CD14-positive monocyte (primary cell): ENCODE data around the gene RPTOR. TPM values are rescaled to one million over a fixed set of nuclear protein-coding genes. Genes with fewer than 3 reads are reported as not detected.
A peak's percentile ranks its signal among the peaks of the same experiment; 100 is the strongest.

Source experiments
- DNase-seq, 3 donors: peaks; one replicate each; pipeline ENCODE4 v3.0.0-alpha.2; 2011 to 2022
- H2AFZ ChIP-seq: 2 replicates; pipeline ENCODE4 v1.6.0; 2012; ENCODE audit warnings: mild to moderate bottlenecking, low read depth, low read length, inconsistent platforms; ENCODE audit not compliant: insufficient read depth, poor library complexity, severe bottlenecking
- H3K27ac ChIP-seq, 2 donors: 1 replicate in 1 of 2; 2 replicates in 1 of 2; pipeline ENCODE4 v1.5.1; 2012 to 2013; ENCODE audit warnings: low read length in 2 of 2, control low read depth in 1 of 2, inconsistent platforms in 1 of 2, low read depth in 1 of 2, mild to moderate bottlenecking in 1 of 2
- H3K27me3 ChIP-seq, 2 donors: one replicate each; pipeline versions ENCODE4 v1.6.0 to v1.6.1; 2011 to 2013; ENCODE audit warnings: low read length in 2 of 2; ENCODE audit not compliant: control insufficient read depth in 2 of 2, insufficient read depth in 2 of 2
- H3K36me3 ChIP-seq, 2 donors: replicated peaks in 1 of 2; 1 replicate in 1 of 2; 2 replicates in 1 of 2; pipeline versions ENCODE4 v1.5.1 to v1.6.1; 2012 to 2013; ENCODE audit warnings: low read length in 2 of 2, control low read depth in 1 of 2, inconsistent platforms in 1 of 2, mild to moderate bottlenecking in 1 of 2; ENCODE audit not compliant: insufficient read depth in 2 of 2, control insufficient read depth in 1 of 2
- H3K4me1 ChIP-seq, 2 donors: 1 replicate in 1 of 2; 2 replicates in 1 of 2; pipeline versions ENCODE4 v1.5.1 to v1.6.1; 2012 to 2013; ENCODE audit warnings: low read length in 2 of 2, control low read depth in 1 of 2, inconsistent platforms in 1 of 2, mild to moderate bottlenecking in 1 of 2, moderate library complexity in 1 of 2; ENCODE audit not compliant: insufficient read depth in 2 of 2, control insufficient read depth in 1 of 2
- H3K4me2 ChIP-seq: replicated peaks from 2 replicates; pipeline ENCODE3; 2012; ENCODE audit warnings: low read length, moderate library complexity, mild to moderate bottlenecking; ENCODE audit not compliant: poor library complexity, severe bottlenecking; ENCODE audit errors: extremely low read depth
- H3K4me3 ChIP-seq, 3 experiments: fragments of 200-600 bp in 1 of 3; sonication (generic) in 1 of 3; replicated peaks in 1 of 3; 1 replicate in 2 of 3; 2 replicates in 1 of 3; pipeline ENCODE4 v1.5.1; 2011 to 2013; ENCODE audit warnings: low read length in 3 of 3, mild to moderate bottlenecking in 3 of 3, control low read depth in 2 of 3, low read depth in 2 of 3, inconsistent platforms in 1 of 3, moderate library complexity in 1 of 3
- H3K79me2 ChIP-seq: 2 replicates; pipeline ENCODE4 v1.6.0; 2012; ENCODE audit warnings: mild to moderate bottlenecking, control low read depth, inconsistent platforms, low read length, moderate library complexity; ENCODE audit not compliant: insufficient read depth
- H3K9ac ChIP-seq: 2 replicates; pipeline ENCODE4 v1.6.0; 2017; ENCODE audit warnings: low read length, mild to moderate bottlenecking; ENCODE audit not compliant: insufficient read depth, poor library complexity, severe bottlenecking
- H3K9me3 ChIP-seq, 2 donors: replicated peaks in 1 of 2; 1 replicate in 1 of 2; 2 replicates in 1 of 2; pipeline versions ENCODE4 v1.5.1 to v1.6.1; 2012 to 2013; ENCODE audit warnings: low read length in 2 of 2, control low read depth in 1 of 2; ENCODE audit not compliant: control insufficient read depth in 1 of 2, insufficient read depth in 1 of 2
- H4K20me1 ChIP-seq: 2 replicates; pipeline ENCODE4 v1.6.0; 2012; ENCODE audit warnings: mild to moderate bottlenecking, low read length, control low read depth, moderate library complexity; ENCODE audit not compliant: insufficient read depth
- H3K27ac Mint-ChIP-seq, 7 donors: one replicate each; pipeline ENCODE4 v1.8.0; 2020; ENCODE audit warnings: mild to moderate bottlenecking in 7 of 7, mixed read lengths in 7 of 7, moderate library complexity in 6 of 7, inconsistent platforms in 2 of 7
- H3K27me3 Mint-ChIP-seq, 3 donors: one replicate each; pipeline ENCODE4 v1.8.0; 2021 to 2022; ENCODE audit warnings: low read depth in 3 of 3, mild to moderate bottlenecking in 3 of 3, mixed read lengths in 3 of 3, moderate library complexity in 3 of 3, inconsistent platforms in 1 of 3
- H3K36me3 Mint-ChIP-seq, 2 donors: one replicate each; pipeline ENCODE4 v1.8.0; 2020; ENCODE audit warnings: mixed read lengths in 2 of 2, inconsistent platforms in 1 of 2, mild to moderate bottlenecking in 1 of 2
- H3K4me1 Mint-ChIP-seq: one replicate; pipeline ENCODE4 v1.8.0; 2020; ENCODE audit warnings: mild to moderate bottlenecking, mixed read lengths
- H3K4me3 Mint-ChIP-seq, 2 donors: one replicate each; pipeline ENCODE4 v1.8.0; 2020; ENCODE audit warnings: mild to moderate bottlenecking in 2 of 2, mixed read lengths in 2 of 2, moderate library complexity in 1 of 2
- H3K9me3 Mint-ChIP-seq, 7 donors: one replicate each; pipeline ENCODE4 v1.8.0; 2020 to 2022; ENCODE audit warnings: mixed read lengths in 7 of 7, mild to moderate bottlenecking in 6 of 7, moderate library complexity in 6 of 7, inconsistent platforms in 2 of 7
- WGBS: methylation state at CpG from one replicate; pipeline ENCODE4 v1.1.5; 2013; ENCODE audit warnings: missing lambda C conversion rate; ENCODE audit not compliant: insufficient coverage; 5-methylcytosine and 5-hydroxymethylcytosine counted together
- intact Hi-C, 2 donors: fragments of 100-400 bp; cut with micrococcal nuclease; formaldehyde crosslinking; loops; one replicate each; pipeline versions ENCODE4 v1.15.0 to v1.15.1; 2023
- polyA plus RNA-seq, 3 donors: library from polyadenylated mRNA; depleted of rRNA in 1 of 3; unstranded in 2 of 3; stranded (reverse) in 1 of 3; fragments of 300-500 nt in 2 of 3; fragments of >200 nt in 1 of 3; fragmentation: Illumina TruSeq in 2 of 3; gene quantifications; 1 replicate in 2 of 3; 2 replicates in 1 of 3; pipeline ENCODE4 v1.2.3, GENCODE V29; 2012 to 2021
- TF ChIP-seq, protein P1 (sequence below): fragments of 200-600 bp; IDR thresholded peaks from one replicate; pipeline ENCODE4 v1.8.0; 2022; ENCODE audit warnings: antibody characterized with exemption, mild to moderate bottlenecking

RPTOR gene
- polyA plus RNA-seq, 3 donors, result 1.1 to 8.7 (median 2.6) TPM

DNA sequence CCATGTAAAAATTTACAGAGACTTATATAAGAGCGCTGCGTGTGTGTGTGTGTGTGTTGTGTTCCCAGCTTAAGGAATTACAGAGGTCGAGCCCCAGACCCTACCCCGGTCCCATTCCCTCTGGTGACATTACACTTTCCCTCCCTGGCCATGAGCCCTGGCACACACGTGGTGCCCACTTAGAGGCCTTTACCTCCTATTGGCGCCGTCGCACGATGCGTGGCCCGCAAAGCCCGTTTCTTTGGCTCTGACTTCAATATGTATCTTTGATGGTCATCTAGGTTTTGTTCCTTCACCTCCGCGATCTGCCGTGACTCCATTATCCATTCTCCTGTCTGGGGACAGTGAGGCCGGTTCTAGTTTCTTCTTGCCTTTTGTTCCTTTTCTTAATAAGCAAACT lies 350.1 kb downstream of the RPTOR start:
- H3K4me1 Mint-ChIP-seq, result peaks cover 34% of the 10 kb centered on the region
- intact Hi-C loops, result loop anchor here (5.0 to 10.0 kb wide), 3 partner anchors 37 to 467 kb away; no protein-coding TSS in a partner anchor

GRCh38 chr17:80895366-80895765 lies 350.7 kb downstream of the RPTOR start:
- Histone ChIP-seq H3K4me2 (no peak overlapping the region), H3K9ac (no peak overlapping the region), H3K79me2 (no peaks in the 10 kb centered on the region), H4K20me1 (no peaks in the 10 kb centered on the region), H2AFZ (no peak overlapping the region), H3K9me3 (no peaks in the 10 kb centered on the region), H3K36me3 (peaks cover 15 to 54% of the 10 kb centered on the region in 2 donors), H3K27ac (no peak overlapping the region), H3K27me3 (no peaks in the 10 kb centered on the region), H3K4me1 (peaks cover 26 to 27% of the 10 kb centered on the region in 2 donors), H3K4me3 (no peak overlapping the region)
- 92% methylated on average over 21 of the region's 21 CpGs for WGBS
- peak overlapping the region in 3 of 7 donors; percentile 27 to 75 (median 54) for H3K27ac Mint-ChIP-seq
- H3K4me3 Mint-ChIP-seq, result no peak overlapping the region
- H3K9me3 Mint-ChIP-seq, result peaks cover 0 to 1% (median 0%) of the 10 kb centered on the region in 7 donors
- peaks cover 0 to 4% (median 0%) of the 10 kb centered on the region in 3 donors for H3K27me3 Mint-ChIP-seq
- peaks cover 68% of the 10 kb centered on the region in 2 donors for H3K36me3 Mint-ChIP-seq
- peaks cover 30% of the 10 kb centered on the region for H3K4me1 Mint-ChIP-seq
- intact Hi-C loops, result loop anchor here in 1 of 2 donors (5.0 to 10.0 kb wide), 2 partner anchors 321 to 468 kb away; no protein-coding TSS in a partner anchor
- DNase-seq, result no peak
- TF ChIP-seq, protein P1, sequence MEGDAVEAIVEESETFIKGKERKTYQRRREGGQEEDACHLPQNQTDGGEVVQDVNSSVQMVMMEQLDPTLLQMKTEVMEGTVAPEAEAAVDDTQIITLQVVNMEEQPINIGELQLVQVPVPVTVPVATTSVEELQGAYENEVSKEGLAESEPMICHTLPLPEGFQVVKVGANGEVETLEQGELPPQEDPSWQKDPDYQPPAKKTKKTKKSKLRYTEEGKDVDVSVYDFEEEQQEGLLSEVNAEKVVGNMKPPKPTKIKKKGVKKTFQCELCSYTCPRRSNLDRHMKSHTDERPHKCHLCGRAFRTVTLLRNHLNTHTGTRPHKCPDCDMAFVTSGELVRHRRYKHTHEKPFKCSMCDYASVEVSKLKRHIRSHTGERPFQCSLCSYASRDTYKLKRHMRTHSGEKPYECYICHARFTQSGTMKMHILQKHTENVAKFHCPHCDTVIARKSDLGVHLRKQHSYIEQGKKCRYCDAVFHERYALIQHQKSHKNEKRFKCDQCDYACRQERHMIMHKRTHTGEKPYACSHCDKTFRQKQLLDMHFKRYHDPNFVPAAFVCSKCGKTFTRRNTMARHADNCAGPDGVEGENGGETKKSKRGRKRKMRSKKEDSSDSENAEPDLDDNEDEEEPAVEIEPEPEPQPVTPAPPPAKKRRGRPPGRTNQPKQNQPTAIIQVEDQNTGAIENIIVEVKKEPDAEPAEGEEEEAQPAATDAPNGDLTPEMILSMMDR, result no peak

More for the DNA sequence above, 350.1 kb downstream of the RPTOR start:
- WGBS, result 100% methylated on average over 7 of the region's 16 CpGs
- peaks cover 62 to 65% of the 10 kb centered on the region in 2 donors for H3K36me3 Mint-ChIP-seq
- peaks cover 0 to 4% (median 0%) of the 10 kb centered on the region in 3 donors for H3K27me3 Mint-ChIP-seq
- Histone ChIP-seq H3K79me2 (no peaks in the 10 kb centered on the region), H3K27me3 (no peaks in the 10 kb centered on the region), H3K9ac (no peak overlapping the region), H4K20me1 (no peaks in the 10 kb centered on the region), H3K27ac (no peak overlapping the region), H3K36me3 (peaks cover 15 to 54% of the 10 kb centered on the region in 2 donors), H3K4me2 (no peak overlapping the region), H3K4me3 (no peak overlapping the region), H2AFZ (no peak overlapping the region), H3K4me1 (peaks cover 31 to 32% of the 10 kb centered on the region in 2 donors), H3K9me3 (no peaks in the 10 kb centered on the region)
- TF ChIP-seq, protein P1, result no peak
- no peak overlapping the region for H3K4me3 Mint-ChIP-seq
- H3K27ac Mint-ChIP-seq, result peak overlapping the region in 1 of 7 donors; percentile 11
- DNase-seq, result no peak
- peaks cover 0 to 1% (median 0%) of the 10 kb centered on the region in 7 donors for H3K9me3 Mint-ChIP-seq
